Breast epithelium (tissue), 3 donors: Measurements from ENCODE around the gene PWP1.
"Not testable (repeated sequence)": the region's sequence is repeated elsewhere in the genome, so short reads cannot be mapped to it uniquely, and the experiment has no call there.

Source experiments
- CTCF ChIP-seq, 3 donors: fragments of 450-650 bp; IDR thresholded peaks; one replicate each; pipeline ENCODE4 v1.5.1; 2016 to 2017; ENCODE audit warnings: antibody characterized with exemption in 3 of 3, mild to moderate bottlenecking in 3 of 3, moderate library complexity in 3 of 3
- POLR2A ChIP-seq: fragments of 450-650 bp; IDR thresholded peaks from one replicate; pipeline ENCODE4 v1.6.1; 2016; ENCODE audit warnings: antibody characterized with exemption, mild to moderate bottlenecking, moderate library complexity
- POLR2AphosphoS5 ChIP-seq, 3 donors: sonication (generic); formaldehyde crosslinking; IDR thresholded peaks; one replicate each; pipeline ENCODE4 v1.6.1; 2017; ENCODE audit warnings: antibody characterized with exemption in 3 of 3

- TF ChIP-seq CTCF (IDR thresholded peaks at IDR 0.05); POLR2A; POLR2AphosphoS5 (IDR thresholded peaks at IDR 0.05): not testable (repeated sequence)
Measured at GRCh38 chr12:107727742-107728141, 42.1 kb downstream of the PWP1 start.
